ENCODE data around the gene BTG3. TPM values are rescaled to one million over a fixed set of nuclear protein-coding genes. Genes with fewer than 3 reads are reported as not detected.
A peak's percentile ranks its signal among the peaks of the same experiment; 100 is the strongest.

Gene BTG3
- total and polyA plus RNA-seq, 10 of the 15 experiments (the other 5 are each of a cell fraction or from before 2014, with no cell fraction given) = 15.7 to 74.4 (median 34.8) TPM

DNA sequence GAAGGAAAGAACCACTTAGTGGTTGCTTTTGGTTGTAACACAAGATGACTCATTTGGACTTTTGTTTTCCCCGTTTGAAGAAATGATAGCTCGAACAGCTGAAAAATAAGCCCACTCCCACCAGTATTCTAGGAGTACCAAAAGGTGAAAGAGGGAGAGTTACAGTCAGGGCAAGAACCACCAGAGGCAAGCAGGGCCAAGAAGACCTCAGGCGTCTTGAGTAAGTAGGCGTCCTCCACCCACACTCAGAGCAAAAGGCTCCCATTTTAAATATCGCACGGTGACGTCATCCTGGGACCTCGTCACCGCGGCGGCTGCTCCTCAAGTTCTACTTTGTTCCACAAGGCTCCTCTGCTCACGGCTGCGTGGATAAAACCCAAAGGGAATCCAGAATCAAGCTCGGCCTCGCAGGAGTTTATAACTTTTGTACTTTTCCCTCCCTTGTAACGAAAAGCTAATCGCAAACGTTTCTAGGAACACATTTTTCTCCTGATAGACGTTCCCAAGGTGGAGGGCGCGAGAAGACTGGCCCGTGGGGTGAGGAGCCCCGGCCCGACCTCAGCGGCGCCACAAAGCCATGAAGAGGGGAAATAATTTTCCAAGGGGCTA is 1.2 kb downstream of the BTG3 start (continued):
- TF ChIP-seq NBN (IDR thresholded peaks at IDR 0.05) = peak; percentile 91
- TF ChIP-seq CHD4 (IDR thresholded peaks at IDR 0.05) = no peak
- no peak for TF ChIP-seq RB1 (IDR thresholded peaks at IDR 0.05; ENCODE audit: borderline replicate concordance)
- peak; percentile 63; the same call in 1 of the 2 replicates for TF ChIP-seq CBFB (IDR thresholded peaks at IDR 0.05; ENCODE audit: low read depth)
- no peak for TF ChIP-seq SREBF2 (IDR thresholded peaks at IDR 0.05; ENCODE audit: low read length)
- no peak for TF ChIP-seq MYC (IDR thresholded peaks at IDR 0.05; ENCODE audit: insufficient read depth, insufficient read length, insufficient replicate concordance, low read length, severe bottlenecking)
- TF ChIP-seq ZBED1 (IDR thresholded peaks at IDR 0.05; ENCODE audit: borderline replicate concordance) = no peak
- no peak for TF ChIP-seq TCF12 (IDR thresholded peaks at IDR 0.05; ENCODE audit: low read depth, low read length)
- TF ChIP-seq DPF2 (IDR thresholded peaks at IDR 0.05) = peak; percentile 39; the same call in 1 of the 2 replicates
- TF ChIP-seq POLR2AphosphoS5 (IDR thresholded peaks at IDR 0.05; ENCODE audit: low read length) = peak; percentile 69
- TF ChIP-seq YBX1 (IDR thresholded peaks at IDR 0.05) = no peak
- no peak for TF ChIP-seq RAD51 (IDR thresholded peaks at IDR 0.05)
- TF ChIP-seq, protein P1, sequence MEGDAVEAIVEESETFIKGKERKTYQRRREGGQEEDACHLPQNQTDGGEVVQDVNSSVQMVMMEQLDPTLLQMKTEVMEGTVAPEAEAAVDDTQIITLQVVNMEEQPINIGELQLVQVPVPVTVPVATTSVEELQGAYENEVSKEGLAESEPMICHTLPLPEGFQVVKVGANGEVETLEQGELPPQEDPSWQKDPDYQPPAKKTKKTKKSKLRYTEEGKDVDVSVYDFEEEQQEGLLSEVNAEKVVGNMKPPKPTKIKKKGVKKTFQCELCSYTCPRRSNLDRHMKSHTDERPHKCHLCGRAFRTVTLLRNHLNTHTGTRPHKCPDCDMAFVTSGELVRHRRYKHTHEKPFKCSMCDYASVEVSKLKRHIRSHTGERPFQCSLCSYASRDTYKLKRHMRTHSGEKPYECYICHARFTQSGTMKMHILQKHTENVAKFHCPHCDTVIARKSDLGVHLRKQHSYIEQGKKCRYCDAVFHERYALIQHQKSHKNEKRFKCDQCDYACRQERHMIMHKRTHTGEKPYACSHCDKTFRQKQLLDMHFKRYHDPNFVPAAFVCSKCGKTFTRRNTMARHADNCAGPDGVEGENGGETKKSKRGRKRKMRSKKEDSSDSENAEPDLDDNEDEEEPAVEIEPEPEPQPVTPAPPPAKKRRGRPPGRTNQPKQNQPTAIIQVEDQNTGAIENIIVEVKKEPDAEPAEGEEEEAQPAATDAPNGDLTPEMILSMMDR (IDR thresholded peaks at IDR 0.05 in 2 of 3, conservative IDR thresholded peaks at IDR 0.05 in 1 of 3; ENCODE audit: control insufficient read depth in 2 of 3, extremely low read depth in 1 of 3, insufficient read depth in 1 of 3, low read depth in 3 of 3, low read length in 3 of 3) = no peak
- TF ChIP-seq, protein P2, sequence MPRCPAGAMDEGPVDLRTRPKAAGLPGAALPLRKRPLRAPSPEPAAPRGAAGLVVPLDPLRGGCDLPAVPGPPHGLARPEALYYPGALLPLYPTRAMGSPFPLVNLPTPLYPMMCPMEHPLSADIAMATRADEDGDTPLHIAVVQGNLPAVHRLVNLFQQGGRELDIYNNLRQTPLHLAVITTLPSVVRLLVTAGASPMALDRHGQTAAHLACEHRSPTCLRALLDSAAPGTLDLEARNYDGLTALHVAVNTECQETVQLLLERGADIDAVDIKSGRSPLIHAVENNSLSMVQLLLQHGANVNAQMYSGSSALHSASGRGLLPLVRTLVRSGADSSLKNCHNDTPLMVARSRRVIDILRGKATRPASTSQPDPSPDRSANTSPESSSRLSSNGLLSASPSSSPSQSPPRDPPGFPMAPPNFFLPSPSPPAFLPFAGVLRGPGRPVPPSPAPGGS (IDR thresholded peaks at IDR 0.05; ENCODE audit: borderline replicate concordance, insufficient read depth, low read depth, low read length, poor library complexity, severe bottlenecking) = no peak
- 0 out of 2 replicates have a peak, but pooled peaks have one; percentile 11 for TF ChIP-seq ZBTB11 (CRISPR knock-in tag; IDR thresholded peaks at IDR 0.05)
- no peak for TF ChIP-seq KAT2A (conservative IDR thresholded peaks at IDR 0.05; ENCODE audit: control insufficient read depth, low read depth, low read length)
- 0 out of 2 replicates have a peak, but pooled peaks have one; percentile 48 for TF ChIP-seq POLR2A (IDR thresholded peaks at IDR 0.05; ENCODE audit: low read depth, low read length)
- 0 out of 4 replicates have a peak, but pooled peaks have one; percentile 13 to 20 for TF ChIP-seq EP300 (IDR thresholded peaks at IDR 0.05; ENCODE audit: borderline replicate concordance in 1 of 2, control insufficient read depth in 1 of 2, low read depth in 2 of 2, low read length in 2 of 2)
- peak; percentile 99 for TF ChIP-seq ATF7 (IDR thresholded peaks at IDR 0.05; ENCODE audit: low read depth)
- no peak for TF ChIP-seq ZNF217 (IDR thresholded peaks at IDR 0.05)
- peak; percentile 89 for TF ChIP-seq CREB1 (IDR thresholded peaks at IDR 0.05; ENCODE audit: low read depth)
- TF ChIP-seq SPI1 (IDR thresholded peaks at IDR 0.05; ENCODE audit: borderline replicate concordance, insufficient read depth, low read depth, low read length) = no peak
- no peak for TF ChIP-seq TARDBP (IDR thresholded peaks at IDR 0.05; ENCODE audit: borderline replicate concordance)
- peak; percentile 41; the same call in 1 of the 2 replicates for TF ChIP-seq ZNF207 (IDR thresholded peaks at IDR 0.05; ENCODE audit: borderline replicate concordance)
- TF ChIP-seq IKZF2 (IDR thresholded peaks at IDR 0.05) = peak; percentile 41 to 54; a peak in 3 of 4 replicates
- TF ChIP-seq MEF2A (IDR thresholded peaks at IDR 0.05; ENCODE audit: insufficient read depth, low read depth, low read length) = 0 out of 2 replicates have a peak, but pooled peaks have one; percentile 32
- no peak for TF ChIP-seq ZNF622 (IDR thresholded peaks at IDR 0.05)

All from GM12878 (cell line).